ENCODE measurements around the gene LARP7.
"Not testable (repeated sequence)": the region's sequence is repeated elsewhere in the genome, so short reads cannot be mapped to it uniquely, and the experiment has no call there.

The LARP7 gene

DNA sequence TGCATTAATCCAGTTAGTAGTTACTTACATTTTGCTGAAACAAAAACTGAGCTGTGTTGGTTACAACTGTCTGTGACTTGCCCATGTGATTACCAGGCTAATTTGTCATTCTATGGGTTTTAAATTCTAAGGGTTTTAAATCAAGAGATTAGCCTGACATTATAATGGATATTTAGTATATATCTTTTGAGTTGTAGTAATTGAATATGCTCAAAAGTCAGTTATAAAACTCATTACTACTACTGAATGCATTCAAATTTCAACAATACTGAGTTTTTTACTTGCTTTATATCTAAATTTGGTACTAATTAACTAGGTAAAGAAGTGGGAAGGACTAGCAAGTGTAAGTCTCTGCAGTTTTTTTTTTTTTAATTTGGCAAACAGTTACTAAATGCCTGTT is 14.7 kb downstream of the LARP7 start:
- DNase-seq: no peak

DNA sequence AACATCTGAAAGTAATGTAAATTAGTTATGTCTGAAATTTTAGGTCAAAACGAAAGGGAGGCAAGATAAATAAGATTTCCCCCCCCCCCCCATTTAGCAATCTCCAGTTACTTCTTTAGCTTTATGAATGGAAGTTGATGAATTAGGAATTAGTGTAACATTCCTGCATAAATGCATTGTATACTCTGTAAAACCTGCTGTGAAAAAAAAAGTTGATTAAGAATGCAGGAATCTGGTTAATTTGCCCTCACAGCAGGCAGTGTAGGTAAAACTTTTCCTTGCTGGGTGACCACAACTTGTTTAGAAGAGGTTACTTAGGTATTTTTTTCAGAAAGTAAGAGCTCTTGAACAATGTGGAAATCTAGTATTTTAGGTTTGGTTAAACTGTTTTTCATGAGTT is 15.3 kb downstream of the LARP7 start:
- DNase-seq: no peak

GRCh38 chr4:112655270-112655669 is 18.3 kb downstream of the LARP7 start:
- no peak for DNase-seq

DNA sequence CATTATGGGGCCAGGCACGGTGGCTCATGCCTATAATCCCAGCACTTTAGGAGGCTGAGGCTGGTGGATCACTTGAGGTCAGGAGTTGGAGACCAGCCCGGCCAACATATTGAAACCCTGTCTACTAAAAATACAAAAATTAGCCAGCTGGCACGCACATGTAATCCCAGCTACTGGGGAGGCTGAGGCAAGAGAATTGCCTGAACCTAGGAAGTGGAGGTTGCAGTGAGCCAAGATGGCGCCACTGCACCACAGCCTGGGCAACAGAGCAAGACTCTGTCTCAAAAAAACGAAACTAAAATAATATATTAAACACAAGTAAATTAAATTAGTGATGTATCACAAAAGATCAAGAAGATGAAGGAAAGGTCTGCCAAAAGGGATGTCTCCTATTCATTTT is 19.2 kb downstream of the LARP7 start:
- not testable (repeated sequence) for DNase-seq

DNA sequence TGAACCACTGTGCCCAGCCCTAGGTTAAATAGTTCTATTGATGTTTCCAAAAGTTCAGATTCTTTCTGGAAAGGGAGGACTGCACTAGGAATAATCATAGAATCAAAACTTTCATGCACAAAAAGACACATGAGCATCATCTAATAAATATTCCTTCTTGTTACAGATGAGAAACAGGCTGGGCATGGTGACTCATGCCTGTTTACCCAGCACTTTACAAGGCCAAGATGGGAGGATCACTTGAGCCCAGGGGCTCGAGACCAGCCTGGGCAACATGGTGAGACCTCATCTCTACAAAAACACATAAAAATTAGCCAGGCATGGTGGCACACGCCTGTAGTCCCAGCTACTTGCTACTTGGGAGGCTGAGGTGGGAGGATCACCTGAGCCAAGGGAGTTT is 27.7 kb downstream of the LARP7 start:
- DNase-seq: no peak

DNA sequence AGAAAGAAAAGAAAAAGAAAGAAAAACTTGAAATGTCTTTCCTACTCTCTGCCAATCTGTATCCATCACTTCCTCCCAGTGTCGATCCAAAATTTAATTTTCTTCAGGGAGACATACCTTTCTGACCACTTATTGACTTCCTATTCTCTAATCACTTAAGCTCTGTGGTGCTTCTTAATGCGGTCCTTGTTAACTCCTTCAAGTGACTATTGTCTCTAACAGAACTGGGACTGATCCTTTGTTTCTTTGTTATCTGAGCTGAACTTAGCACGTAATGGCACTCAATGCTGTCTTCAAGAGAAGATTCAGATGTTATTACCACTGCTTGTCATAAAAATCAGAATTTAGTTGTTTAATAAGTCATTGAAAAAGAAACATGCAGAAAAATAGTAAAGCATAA is 31.2 kb downstream of the LARP7 start:
- DNase-seq: no peak

GRCh38 chr4:112673076-112673475 is 36.1 kb downstream of the LARP7 start:
- no peak for DNase-seq

GRCh38 chr4:112673686-112674085 is 36.7 kb downstream of the LARP7 start:
- no peak for DNase-seq

- DNase-seq: no peak
These were observed 37.4 kb downstream of the LARP7 start for GRCh38 chr4:112674376-112674775.

- DNase-seq: no peak
These were observed 40.7 kb downstream of the LARP7 start for GRCh38 chr4:112677519-112678091.

DNA sequence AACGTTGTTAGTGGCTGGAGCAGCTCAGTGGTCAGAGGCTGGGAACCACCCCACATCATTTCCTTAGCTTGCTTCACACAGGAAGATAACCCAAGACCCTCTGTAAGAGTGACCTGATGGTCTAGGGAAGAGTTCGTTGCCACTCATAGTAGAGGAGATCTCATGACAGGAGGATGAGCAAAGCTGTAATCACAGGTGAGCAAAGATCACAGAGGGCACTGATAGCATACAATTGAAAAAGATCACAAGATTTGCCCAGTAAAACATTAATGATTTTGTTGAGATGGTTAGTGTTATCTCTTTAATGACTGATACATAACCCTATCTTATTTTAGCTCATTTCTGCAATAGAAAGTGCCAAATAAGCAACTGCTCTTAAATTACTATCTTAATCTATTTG is 44.1 kb downstream of the LARP7 start:
- DNase-seq: no peak

DNA sequence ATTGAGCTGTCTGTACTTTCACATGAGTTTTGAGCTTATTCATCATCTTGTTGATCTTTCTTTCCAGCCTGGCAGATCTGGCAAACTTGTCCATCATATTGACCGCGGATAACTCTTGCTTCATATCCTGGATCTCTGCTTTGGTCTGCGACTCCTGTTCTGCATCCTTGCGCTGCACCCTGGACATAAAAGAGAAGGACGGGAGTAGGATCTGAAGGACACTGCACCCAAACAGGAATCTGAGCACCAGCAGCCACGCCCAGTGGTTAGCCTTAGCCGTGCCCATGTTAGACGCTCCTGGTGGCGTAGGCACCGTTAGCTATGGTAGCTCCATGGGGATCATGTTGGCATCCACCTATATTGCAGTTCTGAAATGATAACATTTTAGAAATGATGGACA is 56.6 kb downstream of the LARP7 start:
- no peak for DNase-seq

DNA sequence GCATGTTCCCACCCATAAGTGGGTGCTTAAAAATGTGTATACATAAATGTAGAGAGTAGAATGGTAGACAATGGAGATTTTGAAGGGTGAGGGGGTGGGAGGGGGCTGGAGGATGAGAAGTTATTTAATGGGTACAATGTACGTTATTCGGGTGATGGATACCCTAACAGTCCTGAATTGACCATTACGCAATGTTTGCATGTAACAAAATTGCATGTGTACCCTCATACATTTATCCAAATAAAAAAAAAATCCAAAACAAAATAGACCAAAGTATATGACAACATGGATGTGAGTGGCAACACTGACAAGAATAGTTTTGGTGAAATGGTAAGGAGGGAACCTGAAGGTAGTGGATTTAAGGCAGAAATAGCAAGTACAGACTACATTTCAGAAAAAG is 63.7 kb downstream of the LARP7 start:
- DNase-seq: no peak

DNA sequence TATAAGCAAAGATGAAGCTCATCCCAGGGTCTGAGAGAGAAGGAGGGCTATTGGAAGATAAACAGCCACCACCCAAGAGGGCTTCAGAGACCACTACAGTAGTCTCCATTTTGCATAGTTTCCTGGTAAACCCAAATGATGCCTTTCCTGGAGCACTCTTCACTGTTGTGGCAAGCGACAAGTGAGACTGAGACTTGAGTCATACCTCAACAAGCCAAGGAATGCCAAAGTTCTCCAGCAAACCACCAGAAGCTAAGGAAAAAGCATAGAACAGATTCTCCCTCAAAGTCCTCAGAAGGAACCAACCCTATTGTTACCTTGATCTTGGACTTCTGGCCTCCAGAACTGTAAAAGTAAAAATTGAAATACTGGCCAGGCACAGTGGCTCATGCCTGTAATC is 65.9 kb downstream of the LARP7 start:
- no peak for DNase-seq

DNA sequence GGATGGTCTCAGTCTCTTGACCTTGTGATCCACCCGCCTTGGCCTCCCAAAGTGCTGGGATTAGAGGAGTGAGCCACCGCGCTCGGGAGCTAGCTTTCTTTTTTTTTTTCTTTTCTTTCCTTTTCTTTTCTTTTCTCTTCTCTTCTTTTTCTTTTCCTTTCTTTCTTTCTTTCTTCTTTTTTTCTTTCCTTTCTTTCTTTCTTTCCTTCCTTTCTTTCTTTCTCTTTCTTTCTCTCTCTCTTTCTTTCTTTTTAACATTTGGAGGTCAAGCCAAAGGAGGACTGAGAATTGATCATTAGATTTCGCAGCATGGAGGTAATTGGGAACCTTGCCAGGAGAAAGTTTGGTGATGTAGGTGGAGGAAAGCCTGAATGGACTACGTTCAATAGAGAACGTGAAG is 67.4 kb downstream of the LARP7 start:
- no peak for DNase-seq

DNA sequence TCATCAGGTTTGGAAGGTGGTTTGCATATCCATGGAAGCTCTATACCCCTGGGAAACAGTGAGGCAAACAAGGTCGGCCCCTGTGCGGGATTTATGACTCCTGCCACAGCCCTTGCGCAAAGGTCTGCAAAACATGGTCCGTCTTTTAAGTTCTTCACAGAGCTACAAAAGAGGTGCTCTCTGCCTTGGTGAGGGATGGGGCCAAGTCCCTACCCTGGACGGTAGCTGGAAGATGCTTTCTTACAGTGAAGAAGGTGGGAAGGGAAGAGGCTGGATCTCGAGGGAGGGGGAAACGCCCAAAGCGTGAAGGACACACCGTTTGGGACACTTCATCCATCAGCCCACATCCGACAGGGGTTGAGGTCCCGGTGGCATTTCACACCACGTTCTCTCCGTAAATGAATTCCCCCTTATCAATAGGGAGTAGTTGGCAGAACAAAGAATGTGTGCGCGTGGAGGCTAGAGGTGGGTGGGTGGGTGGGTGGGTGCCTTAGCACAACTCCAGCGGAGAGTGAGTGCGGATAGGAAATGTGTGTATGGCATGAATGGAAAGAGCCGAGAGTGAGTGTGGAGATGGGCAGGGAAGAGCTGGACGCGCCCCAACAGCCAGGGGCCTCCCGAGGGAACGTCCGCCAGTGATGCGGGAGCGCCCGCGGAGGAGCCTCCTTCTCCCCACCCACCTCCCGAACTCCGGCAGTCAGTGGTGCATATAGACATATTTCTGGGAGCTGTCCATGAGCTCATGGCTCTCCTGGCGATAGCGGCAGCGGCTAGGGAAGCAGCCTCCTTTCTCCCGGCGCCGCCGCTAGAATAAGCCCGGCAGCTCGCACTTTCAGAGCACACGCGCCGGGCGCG is 68.3 kb downstream of the LARP7 start:
- DNase-seq: no peak

- DNase-seq: peak; percentile 5
These were observed 69.2 kb downstream of the LARP7 start for GRCh38 chr4:112705891-112706839.

DNA sequence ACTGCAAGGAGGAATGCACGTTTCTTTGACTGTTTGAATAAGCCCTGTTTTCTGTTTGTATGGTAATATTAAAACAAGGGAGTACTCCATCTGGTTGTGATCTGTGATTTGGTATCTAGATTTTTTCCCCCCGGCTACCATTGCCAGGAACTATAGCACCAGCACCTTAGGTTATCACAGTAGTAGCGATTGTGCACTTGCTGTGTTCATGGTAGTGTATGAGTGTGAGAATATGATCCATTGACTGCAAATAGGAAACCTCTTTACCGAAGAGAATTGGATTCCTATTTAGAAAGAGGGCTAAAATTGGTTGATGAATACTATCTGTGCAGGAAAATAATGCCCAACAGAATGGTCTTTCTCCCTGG is 69.9 kb downstream of the LARP7 start:
- DNase-seq: no peak
